Mesenchymal stem cell (in vitro differentiated cells and primary cell): ENCODE measurements around the gene OR52B4.
"Not testable (repeated sequence)": the region's sequence is repeated elsewhere in the genome, so short reads cannot be mapped to it uniquely, and the experiment has no call there.

ENCODE experiments used
- DNase-seq: peaks from one replicate; pipeline ENCODE4 v3.0.0-alpha.2; 2013
- H2AFZ ChIP-seq: one replicate; pipeline ENCODE4 v1.6.1; 2013; ENCODE audit warnings: low read depth, mild to moderate bottlenecking, control low read depth, inconsistent platforms, low read length, moderate library complexity
- H2AK5ac ChIP-seq: 2 replicates; pipeline ENCODE4 v1.6.1; 2013; ENCODE audit warnings: low read length, moderate library complexity, mild to moderate bottlenecking, inconsistent platforms; ENCODE audit not compliant: severe bottlenecking
- H2BK120ac ChIP-seq: one replicate; pipeline ENCODE4 v1.6.1; 2013; ENCODE audit warnings: low read depth, mild to moderate bottlenecking, inconsistent platforms, low read length, moderate library complexity
- H2BK12ac ChIP-seq, 2 experiments: one replicate each; pipeline ENCODE4 v1.6.1; 2013; ENCODE audit warnings: inconsistent platforms in 2 of 2, low read length in 2 of 2, mild to moderate bottlenecking in 2 of 2, moderate library complexity in 2 of 2, control low read depth in 1 of 2
- H2BK15ac ChIP-seq: one replicate; pipeline ENCODE4 v1.6.1; 2013; ENCODE audit warnings: mild to moderate bottlenecking, low read depth, inconsistent platforms; ENCODE audit not compliant: poor library complexity, severe bottlenecking
- H2BK5ac ChIP-seq: 2 replicates; pipeline ENCODE4 v1.6.1; 2013; ENCODE audit warnings: low read depth, mild to moderate bottlenecking, low read length, control low read depth, inconsistent platforms; ENCODE audit not compliant: poor library complexity, severe bottlenecking
- H3K14ac ChIP-seq, 2 experiments: one replicate each; pipeline ENCODE4 v1.6.1; 2013; ENCODE audit warnings: inconsistent platforms in 2 of 2, low read length in 2 of 2, control low read depth in 1 of 2, mild to moderate bottlenecking in 1 of 2, moderate library complexity in 1 of 2
- H3K18ac ChIP-seq, 2 experiments: one replicate each; pipeline ENCODE4 v1.6.1; 2013; ENCODE audit warnings: inconsistent platforms in 2 of 2, low read length in 2 of 2, control low read depth in 1 of 2, low read depth in 1 of 2, mild to moderate bottlenecking in 1 of 2
- H3K23ac ChIP-seq, 2 experiments: one replicate each; pipeline ENCODE4 v1.6.1; 2013; ENCODE audit warnings: inconsistent platforms in 2 of 2, low read length in 2 of 2, mild to moderate bottlenecking in 2 of 2, moderate library complexity in 2 of 2, control low read depth in 1 of 2
- H3K27ac ChIP-seq: 2 replicates; pipeline ENCODE4 v1.5.1; 2013; ENCODE audit warnings: mild to moderate bottlenecking, moderate library complexity, low read length, control low read depth, inconsistent platforms; ENCODE audit not compliant: poor library complexity, severe bottlenecking
- H3K27me3 ChIP-seq, 2 experiments: 2 replicates each; pipeline versions ENCODE4 v1.6.1 to v1.7.0; 2013; ENCODE audit warnings: low read length in 2 of 2, mild to moderate bottlenecking in 2 of 2, moderate library complexity in 2 of 2, control low read depth in 1 of 2, inconsistent platforms in 1 of 2; ENCODE audit not compliant: control insufficient read depth in 1 of 2, insufficient read depth in 1 of 2
- H3K36me3 ChIP-seq, 2 experiments: 2 replicates each; pipeline versions ENCODE4 v1.6.1 to v1.7.0; 2013; ENCODE audit warnings: low read length in 2 of 2, control low read depth in 1 of 2, inconsistent platforms in 1 of 2, low read depth in 1 of 2, mild to moderate bottlenecking in 1 of 2; ENCODE audit not compliant: insufficient read depth in 2 of 2, control insufficient read depth in 1 of 2
- H3K4ac ChIP-seq, 2 experiments: one replicate each; pipeline ENCODE4 v1.6.1; 2013; ENCODE audit warnings: inconsistent platforms in 2 of 2, low read length in 2 of 2, mild to moderate bottlenecking in 2 of 2, moderate library complexity in 2 of 2, control low read depth in 1 of 2, low read depth in 1 of 2
- H3K4me1 ChIP-seq: 2 replicates; pipeline ENCODE4 v1.6.1; 2013; ENCODE audit warnings: low read depth, low read length, control low read depth; ENCODE audit not compliant: control insufficient read depth, insufficient read depth
- H3K4me2 ChIP-seq: 2 replicates; pipeline ENCODE4 v1.6.1; 2013; ENCODE audit warnings: low read length, mild to moderate bottlenecking, inconsistent platforms; ENCODE audit not compliant: poor library complexity, severe bottlenecking
- H3K4me3 ChIP-seq, 2 experiments: 2 replicates each; pipeline versions ENCODE4 v1.5.1 to v1.7.0; 2013; ENCODE audit warnings: low read length in 2 of 2, mild to moderate bottlenecking in 2 of 2, control low read depth in 1 of 2, low read depth in 1 of 2; ENCODE audit not compliant: insufficient read depth in 1 of 2
- H3K79me1 ChIP-seq: replicated peaks from 2 replicates; pipeline ENCODE4 v1.6.1; 2013; ENCODE audit warnings: mild to moderate bottlenecking, control low read depth, low read length, inconsistent platforms; ENCODE audit not compliant: poor library complexity, severe bottlenecking
- H3K9ac ChIP-seq: 2 replicates; pipeline ENCODE4 v1.7.0; 2013; ENCODE audit warnings: mild to moderate bottlenecking, low read length, moderate library complexity
- H3K9me3 ChIP-seq: 2 replicates; pipeline ENCODE4 v1.7.0; 2013; ENCODE audit warnings: mild to moderate bottlenecking, low read length; ENCODE audit not compliant: control insufficient read depth
- H4K8ac ChIP-seq: one replicate; pipeline ENCODE4 v1.6.1; 2013; ENCODE audit warnings: inconsistent platforms, mild to moderate bottlenecking, low read length, moderate library complexity
- H4K91ac ChIP-seq: one replicate; pipeline ENCODE4 v1.6.1; 2013; ENCODE audit warnings: mild to moderate bottlenecking, low read length, inconsistent platforms
- WGBS: methylation state at CpG from one replicate; pipeline ENCODE4 v1.1.7; 2013; ENCODE audit warnings: mixed read lengths; 5-methylcytosine and 5-hydroxymethylcytosine counted together

Gene OR52B4

DNA sequence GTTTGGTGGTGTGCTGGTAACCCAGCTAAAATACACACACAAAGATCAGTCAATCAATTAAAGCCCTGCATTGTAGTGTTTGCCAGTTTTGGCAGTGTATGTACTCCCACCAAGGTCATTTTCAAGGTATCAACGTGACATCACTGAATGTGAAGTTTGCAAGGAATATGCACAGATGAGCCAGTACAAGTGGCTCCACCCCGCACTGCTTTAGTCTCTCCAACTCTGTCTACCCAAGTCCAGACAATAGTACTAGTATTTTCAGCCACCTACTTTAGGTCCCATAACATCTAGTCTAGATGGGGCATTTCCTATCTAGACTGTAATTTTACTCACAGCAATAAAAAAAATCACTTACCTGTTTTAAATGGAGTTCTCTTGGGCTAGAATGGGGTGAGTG lies 22.8 kb downstream of the OR52B4 start:
- H3K27ac ChIP-seq, H3K4ac ChIP-seq, H3K79me1 ChIP-seq, H2AFZ ChIP-seq, H3K4me1 ChIP-seq, H3K9me3 ChIP-seq, H3K14ac ChIP-seq, H2BK5ac ChIP-seq, H2BK120ac ChIP-seq, H4K91ac ChIP-seq, H3K9ac ChIP-seq, H3K4me3 ChIP-seq, H4K8ac ChIP-seq, H3K23ac ChIP-seq, H2BK15ac ChIP-seq, H3K4me2 ChIP-seq, H2AK5ac ChIP-seq, H3K27me3 ChIP-seq, H3K36me3 ChIP-seq, H3K18ac ChIP-seq, DNase-seq, H2BK12ac ChIP-seq: not testable (repeated sequence)
- 90% methylated on average over 1 of the region's 2 CpGs for WGBS

- H4K91ac ChIP-seq, H3K14ac ChIP-seq, H3K18ac ChIP-seq, H3K9me3 ChIP-seq, H3K4me1 ChIP-seq, H3K4ac ChIP-seq, H2BK5ac ChIP-seq, H2BK15ac ChIP-seq, H2BK120ac ChIP-seq, H3K23ac ChIP-seq, H3K27me3 ChIP-seq, H3K4me2 ChIP-seq, H3K4me3 ChIP-seq, H3K27ac ChIP-seq, H2BK12ac ChIP-seq, DNase-seq, H3K9ac ChIP-seq, H4K8ac ChIP-seq, H3K79me1 ChIP-seq, H2AFZ ChIP-seq, H2AK5ac ChIP-seq, H3K36me3 ChIP-seq: not testable (repeated sequence)
- no CpG with 5 or more reads among the region's 28 CpGs for WGBS
Observed at GRCh38 chr11:4334356-4334755, 33.8 kb downstream of the OR52B4 start.
